IPS DF 4.7 (cell line): ENCODE measurements around the gene TTC39B.

Experiments used
- DNase-seq: peaks from one replicate; pipeline ENCODE4 v3.0.0-alpha.2; 2013; ENCODE audit warnings: low spot score; ENCODE audit errors: extremely low read depth

TTC39B gene

DNA sequence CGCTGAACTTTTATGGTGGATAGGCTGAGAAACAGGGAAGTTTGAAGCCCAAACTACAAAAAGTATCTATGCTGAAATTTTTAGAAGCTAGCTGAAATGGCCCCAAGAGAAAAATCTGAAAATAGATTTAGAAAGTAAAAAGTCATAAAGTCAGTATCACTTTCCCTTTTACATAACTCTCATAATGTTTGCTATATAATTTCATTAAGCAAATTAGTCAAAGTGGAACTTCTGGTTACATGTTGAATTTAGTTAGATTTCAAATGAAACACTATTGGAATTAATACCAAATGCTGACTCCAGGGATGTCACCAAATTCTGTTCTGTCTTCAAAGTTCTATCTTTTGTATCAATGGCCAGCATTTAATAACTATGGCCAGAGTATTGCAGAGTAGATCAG, 126.9 kb downstream of the TTC39B start:
- DNase-seq: no peak

DNA sequence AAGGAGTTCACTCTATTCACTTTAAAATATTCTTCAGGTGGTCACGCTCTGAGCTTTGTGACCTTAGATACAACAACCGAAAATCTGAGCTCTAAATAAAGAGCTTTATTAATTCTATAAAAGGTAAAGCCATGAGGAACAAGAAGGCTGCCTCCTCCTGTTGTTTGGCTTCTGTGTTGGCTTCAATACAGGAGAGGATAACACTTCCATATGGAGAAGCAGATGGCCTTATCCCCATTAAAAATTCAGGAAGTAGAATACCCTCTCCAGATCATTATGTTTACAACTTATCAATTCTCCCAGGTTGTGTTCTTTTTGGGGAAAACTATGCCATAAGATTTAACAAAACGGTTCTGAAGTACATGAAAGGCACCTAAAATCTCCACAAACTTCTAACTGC, 128.4 kb downstream of the TTC39B start:
- DNase-seq: no peak

DNA sequence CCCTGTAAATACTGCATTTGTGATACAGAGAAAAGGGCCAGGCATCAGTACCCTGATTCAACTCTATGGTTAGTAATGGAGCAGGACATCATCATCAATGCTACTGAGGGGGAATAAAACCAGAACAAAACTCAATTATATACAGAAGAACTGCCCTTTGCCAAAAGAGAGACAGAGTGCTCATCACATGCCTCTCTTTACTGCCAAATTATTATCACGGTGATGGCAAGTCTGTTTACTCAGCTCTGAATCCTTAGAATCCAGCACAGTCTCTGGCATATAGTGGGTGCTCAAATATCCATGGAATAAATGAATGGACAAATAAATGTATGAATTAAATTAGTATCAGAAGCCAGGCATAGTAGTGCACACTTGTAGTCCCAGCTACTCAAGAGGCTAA, 130.2 kb downstream of the TTC39B start:
- DNase-seq: no peak

DNA sequence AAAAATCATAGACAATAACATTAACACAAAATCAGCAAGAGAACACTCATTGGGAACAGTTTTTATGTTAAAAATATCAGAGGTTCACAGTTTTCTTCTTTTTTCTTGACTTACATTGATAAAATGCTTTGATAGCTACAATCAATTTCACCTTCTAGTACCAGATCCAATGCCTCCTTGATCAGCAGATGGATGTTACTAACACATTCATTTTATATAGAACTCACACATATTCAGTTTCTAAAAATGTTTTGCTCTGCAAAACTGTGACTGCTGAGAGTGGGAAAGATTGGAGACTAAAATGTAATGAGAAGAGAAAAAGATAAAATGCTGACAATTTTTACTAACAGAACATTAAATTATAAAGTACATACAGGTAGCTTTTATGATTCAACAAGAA, 143.1 kb downstream of the TTC39B start:
- no peak for DNase-seq

DNA sequence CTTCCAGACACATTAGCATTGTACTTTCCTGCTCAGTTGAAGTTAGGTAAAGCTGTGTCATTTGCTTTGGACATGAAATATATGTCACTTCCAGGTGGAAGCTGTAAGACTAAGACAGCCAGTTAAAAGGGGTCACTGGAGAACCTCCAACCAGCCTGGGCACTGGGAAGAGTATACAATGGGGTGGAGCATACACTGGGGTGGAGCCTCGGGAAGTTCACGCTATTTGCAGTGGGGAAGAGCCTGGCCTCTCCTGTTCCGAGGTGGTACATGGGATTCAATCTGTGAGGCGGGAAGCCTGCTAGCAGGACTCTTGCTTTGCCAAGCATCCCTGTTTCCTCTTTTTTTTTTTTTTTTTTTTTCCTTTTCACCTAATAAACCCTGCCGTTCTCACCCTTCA, 145.3 kb downstream of the TTC39B start:
- no peak for DNase-seq

DNA sequence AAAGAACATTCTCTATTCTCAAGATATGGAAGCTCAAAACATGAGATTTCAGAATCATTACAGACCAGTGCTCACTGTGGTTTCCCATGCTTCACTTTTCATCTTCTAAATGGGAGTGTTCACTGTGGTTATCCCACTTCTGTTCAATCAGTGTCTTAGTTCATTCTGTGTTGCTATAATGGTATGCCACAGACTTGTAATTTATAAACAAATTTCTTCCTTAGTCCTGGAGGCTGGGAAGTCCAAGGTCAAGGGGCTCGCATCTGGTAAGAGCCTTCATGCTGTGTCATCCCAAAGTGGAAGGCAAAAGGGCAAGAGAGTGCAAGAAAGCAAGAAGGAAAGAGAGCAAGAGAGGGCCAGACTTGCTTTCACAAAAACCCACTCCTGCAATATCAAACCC, 146.3 kb downstream of the TTC39B start:
- DNase-seq: no peak

DNA sequence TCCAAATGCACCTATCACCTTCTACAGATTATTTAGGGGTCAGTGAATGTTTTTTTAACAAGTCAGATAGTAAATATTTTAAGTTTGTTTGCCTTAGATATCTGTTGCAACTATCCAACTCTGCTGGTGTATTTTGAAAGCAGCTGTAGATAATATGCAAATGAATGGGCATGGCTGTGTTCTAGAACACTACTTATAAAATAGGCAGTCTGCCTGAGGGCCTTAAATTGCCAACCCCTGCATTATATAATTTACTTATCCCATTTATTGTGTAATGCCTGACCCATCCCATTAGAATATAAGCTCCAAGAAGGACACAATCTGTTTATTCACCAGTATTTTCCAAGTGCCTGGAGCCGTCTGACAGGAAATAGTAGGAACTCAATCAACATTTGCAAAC, 149.0 kb downstream of the TTC39B start:
- DNase-seq: no peak

DNA sequence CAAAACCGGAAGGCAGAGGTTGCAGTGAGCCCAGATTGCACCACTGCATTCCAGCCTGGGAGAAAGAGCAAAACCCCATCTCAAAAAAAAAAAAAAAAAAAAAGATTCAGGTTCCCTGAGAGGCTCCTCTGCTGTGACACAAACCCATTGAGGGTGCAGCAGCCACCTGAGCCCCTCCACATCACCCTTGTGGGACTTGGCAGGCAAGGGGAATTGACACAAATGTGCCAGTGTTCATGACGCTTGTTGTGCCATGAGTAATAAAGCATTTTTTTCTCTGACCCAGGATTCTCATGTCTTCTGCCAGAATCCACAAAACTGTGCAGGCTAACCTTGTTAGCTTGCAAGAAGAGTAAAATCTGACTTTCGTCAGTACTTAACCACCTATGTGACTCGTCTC, 149.6 kb downstream of the TTC39B start:
- DNase-seq: no peak

DNA sequence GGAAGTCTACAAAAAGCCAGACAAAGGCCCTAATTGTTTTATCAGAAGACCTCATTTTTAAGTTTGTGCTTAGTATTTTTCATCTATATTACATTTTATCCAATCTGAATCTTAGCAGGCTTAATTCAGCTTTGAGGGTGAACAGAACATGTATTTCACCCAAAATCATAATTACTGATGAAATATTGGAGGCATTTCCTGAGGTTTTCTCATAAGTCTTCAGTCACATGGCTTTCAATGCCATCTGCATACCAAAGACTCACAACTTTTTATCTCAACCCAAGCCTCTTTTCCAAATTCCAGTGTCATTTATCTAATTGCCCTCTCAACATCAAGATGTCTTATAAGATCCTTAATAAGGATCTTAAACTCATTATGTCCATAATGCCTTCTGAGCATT, 150.8 kb downstream of the TTC39B start:
- DNase-seq: no peak

DNA sequence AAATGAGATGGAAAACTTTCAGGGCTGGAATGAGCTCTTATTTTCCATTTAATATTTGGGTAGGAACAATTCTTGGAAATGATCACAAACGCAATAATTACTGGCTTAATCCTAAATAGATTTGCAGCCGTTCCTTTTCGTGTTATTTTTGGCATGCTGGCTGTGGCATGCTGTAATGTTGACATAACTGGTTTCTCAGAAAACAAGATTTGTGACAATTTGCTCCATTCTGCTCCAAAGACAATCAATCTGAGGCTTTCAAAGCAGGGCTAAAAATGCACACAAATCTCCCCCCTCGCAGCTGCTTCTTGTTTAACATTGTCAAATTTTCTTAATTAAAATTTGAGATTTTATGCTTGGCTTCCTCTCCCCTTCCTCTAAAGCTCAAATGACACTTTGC, 151.2 kb downstream of the TTC39B start:
- DNase-seq: no peak

DNA sequence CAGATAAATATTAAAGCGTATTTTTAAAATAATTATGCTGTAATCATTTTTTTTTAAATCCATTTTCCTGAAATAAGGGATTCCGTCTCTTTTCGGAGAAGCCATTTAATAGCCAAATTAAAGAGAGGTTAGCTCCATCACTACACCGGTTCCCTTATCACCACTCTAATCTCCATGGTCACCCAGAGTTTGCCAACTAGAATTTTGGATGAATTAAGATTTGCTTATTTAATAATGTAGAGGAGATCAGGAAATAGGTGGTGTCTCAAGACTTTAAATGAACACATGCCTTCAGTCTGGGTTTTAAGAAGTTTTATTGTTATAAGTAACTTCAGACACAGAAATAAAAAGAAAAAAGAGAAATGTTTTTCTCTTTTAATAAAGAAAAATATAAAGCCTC, 151.7 kb downstream of the TTC39B start:
- no peak for DNase-seq

DNA sequence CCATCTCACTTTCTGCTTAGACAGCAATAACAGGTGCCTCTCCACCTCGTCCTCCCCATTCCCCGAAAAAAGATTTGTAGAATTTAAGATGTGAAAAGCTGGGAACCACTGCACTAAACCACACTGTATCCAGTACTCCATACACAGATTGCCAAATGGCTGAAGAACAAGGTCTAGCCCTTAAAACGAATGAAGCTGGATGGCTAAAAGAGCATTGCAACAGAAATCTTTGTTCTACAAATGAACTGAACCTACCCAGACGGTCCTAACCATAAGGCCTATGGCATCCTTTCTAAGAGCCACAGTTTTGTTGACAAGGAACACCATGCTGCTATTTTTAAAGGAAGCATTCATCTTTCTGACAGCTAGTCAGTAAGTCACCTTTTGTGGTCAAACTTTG, 152.3 kb downstream of the TTC39B start:
- no peak for DNase-seq

DNA sequence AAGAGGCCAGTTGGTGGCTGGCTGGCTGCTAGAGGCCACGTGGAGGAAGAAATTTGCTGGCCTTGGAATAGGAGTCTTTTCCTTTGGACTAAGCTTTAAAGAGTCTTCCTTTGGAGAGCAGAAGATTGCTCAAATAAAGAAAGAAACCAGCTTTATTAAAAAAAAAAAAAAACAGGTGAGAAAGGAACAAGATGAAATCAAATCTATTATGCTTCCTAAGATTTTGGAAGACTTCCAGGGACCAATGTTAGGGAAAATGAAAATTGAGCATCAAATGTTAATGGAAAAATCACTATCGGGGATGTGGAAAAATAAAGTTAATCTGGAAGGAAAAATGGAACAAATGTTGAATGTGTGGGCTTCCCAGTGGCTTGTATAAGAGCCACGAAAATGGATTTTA, 153.1 kb downstream of the TTC39B start:
- DNase-seq: no peak

DNA sequence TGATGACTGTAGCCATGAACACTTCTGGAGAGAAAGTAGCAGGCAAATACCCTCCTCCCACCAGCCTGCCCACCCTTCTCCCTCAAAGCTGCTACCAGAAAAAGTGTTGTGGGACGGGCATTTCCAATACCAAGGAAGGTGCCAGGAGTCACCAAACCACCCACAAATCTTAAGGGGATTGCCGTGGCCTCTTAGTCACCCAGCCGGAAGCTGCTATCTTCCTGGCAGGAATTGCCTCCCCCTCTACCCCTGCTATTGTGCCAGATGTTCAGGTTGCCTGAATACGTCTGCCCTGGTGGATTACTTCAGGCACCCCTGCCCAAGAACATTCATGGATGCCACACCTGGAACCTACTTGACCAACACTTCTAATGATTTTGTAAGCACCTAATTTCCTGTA, 156.1 kb downstream of the TTC39B start:
- no peak for DNase-seq

DNA sequence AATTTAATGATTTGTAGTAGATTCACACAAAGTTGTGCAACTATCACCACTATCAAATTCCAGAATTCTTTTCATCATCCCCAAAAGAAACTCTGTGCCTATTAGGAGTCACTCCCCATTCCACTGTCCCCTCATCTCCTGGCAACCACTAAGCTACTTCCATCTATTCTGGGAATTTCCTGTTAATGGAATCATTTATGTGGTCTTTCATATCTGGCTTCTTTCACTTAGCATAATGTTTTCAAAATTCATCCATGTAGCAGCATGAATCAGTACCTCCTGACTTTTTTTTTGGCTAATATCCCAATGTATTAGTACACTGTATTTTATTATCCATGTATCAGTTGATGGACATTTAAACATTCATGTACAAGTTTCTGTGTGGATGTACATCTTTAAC, 157.6 kb downstream of the TTC39B start:
- no peak for DNase-seq

DNA sequence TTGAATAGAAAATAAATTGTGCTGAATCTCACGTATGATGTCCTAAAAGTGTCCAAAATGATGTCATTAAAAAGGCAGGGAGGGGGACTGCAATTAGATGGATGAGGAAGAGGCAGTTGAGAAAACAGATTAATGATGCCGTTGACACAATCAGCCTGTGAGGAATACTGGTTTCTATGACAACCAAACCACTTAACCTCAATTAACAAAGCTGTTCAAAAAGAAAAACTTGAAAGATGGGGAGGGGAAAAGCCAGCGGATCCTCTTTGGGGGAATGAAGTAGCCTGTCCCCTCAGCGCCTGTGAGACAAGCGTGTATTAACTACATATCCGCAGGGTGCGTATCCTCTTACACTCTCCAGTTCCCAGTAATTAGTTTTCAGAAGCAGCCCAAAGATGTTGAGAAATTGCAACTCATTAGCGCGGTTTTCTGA, 160.7 kb downstream of the TTC39B start:
- DNase-seq: no peak

DNA sequence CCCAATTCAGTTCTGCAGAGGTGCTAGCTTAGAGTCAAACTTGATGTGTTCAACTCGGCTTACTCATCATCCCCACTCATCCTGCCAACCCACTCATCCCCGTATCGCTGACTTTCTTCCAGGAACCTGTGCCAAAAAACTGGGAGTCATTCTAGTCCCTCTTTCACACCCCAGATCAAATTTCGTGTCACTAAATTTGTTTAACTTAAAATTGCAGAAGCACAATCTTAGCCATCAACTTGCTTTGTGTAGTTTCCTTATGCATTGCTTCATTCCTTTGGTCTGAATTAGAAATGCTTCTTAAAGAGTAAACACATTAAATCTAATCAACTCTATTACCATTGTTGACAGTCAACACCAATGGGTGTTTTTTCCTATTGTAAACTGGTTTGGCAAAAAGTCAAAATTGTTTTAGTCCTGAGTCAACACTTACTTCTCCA, 162.4 kb downstream of the TTC39B start:
- no peak for DNase-seq

DNA sequence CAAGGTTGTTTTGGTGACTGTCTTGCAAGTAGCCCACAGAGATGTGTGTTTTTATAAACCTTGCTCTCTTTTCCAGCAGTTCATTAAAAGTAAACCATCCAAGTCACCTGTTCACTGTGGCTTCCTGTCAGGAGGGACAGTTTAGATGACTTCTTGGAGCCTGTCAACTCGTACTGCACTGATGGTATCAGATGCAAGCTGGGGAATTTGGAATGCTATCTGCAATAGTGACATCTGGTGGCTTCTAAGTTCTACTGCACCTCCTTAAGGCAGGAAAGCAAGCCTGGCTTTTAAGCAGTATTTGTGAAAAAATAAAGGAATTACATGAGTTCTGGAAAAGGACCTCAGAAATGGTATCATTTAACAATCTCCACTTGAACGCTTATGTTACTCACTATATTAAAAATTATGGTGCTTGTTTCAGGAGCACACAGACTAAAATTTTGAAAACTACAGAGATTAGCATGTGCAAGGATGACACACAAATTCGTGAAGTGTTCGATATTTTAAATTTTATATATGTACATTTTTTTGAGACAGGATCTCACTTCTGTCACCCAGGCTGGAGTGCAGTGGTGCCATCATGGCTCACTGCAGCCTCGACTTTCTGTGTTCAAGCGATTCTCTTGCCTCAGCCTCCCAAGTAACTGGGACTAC, 164.0 kb downstream of the TTC39B start:
- DNase-seq: peak; percentile 82

DNA sequence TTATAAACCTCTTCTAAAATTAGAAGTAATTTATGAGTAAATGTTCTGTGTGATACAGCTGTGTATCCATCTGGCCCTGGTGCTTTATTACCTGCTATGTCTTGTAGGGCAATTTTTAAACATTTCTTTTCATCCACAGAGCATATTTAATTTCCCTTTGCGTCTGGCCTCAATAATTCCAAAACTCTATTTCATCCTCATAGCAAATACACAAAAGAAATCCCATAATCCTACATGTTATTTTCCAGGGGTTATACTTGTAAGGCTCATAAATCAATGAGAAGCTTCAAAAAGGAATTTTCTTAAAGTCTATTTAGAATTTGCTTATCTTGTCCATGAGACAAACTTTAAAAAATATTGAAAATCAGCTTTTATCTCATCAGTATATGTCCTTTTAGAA, 167.0 kb downstream of the TTC39B start:
- DNase-seq: no peak

DNA sequence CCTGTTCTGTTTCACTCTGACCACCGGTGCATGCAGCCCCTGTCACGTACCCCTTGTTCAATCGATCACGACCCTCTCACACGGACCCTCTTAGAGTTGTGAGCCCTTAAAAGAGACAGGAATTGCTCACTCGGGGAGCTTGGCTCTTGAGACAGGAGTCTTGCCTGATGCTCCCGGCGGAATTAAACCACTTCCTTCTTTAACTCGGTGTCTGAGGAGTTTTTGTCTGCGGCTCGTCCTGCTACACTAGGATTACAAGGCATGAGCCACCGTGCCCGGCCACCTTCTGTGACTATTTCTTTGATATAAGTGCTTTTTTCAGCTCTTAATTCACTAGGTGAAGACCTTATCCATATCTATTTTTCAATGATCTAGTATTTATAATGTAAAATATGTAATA, 167.5 kb downstream of the TTC39B start:
- DNase-seq: no peak

DNA sequence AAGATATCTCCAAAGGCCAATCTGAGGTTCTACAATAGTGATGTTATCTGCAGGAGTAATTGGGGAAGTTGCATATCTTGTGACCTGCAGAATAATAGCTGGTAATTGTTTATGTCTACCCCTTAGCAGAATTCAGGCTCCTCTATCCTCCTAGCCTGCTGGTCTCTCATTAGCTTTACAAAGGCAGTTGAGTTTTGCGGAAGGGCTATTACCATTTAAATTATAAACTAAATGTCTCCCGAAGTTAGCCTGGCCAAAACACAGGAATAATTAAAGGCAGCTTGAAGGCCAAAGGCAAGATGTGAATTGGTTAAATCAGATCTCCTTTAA, 168.7 kb downstream of the TTC39B start:
- peak; percentile 62 for DNase-seq

DNA sequence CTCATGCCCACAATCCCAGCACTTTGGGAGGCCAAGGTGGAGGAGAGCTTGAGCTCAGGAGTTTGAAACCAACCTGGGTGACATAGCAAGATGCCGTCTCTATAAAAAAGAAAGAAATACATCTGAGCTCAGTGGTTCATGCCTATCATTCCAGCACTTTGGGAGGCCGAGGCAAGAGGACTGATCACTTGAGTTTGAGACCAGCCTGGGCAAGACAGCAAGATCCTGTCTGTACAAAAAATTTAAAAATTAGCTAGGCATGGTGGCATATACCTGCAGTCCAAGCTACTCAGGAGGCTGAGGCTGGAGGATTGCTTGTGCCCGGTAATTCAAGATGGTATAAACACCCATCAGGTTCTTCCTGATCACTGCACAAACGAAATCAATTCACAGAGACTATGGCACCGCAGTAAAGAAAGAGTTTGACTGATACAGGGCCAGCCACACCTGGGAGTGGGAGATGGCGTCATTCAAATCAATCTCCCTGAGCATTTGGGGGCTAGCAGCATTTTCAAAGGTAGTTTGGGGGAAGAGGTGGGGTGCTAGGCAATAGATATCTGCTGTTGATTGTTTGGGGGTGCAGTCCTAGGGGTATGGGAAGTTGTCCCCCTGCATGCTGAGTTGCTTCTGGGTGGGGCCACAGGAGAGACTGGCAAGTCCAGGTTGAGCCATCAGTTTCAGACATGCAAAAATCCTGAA, 169.2 kb downstream of the TTC39B start:
- DNase-seq: no peak

DNA sequence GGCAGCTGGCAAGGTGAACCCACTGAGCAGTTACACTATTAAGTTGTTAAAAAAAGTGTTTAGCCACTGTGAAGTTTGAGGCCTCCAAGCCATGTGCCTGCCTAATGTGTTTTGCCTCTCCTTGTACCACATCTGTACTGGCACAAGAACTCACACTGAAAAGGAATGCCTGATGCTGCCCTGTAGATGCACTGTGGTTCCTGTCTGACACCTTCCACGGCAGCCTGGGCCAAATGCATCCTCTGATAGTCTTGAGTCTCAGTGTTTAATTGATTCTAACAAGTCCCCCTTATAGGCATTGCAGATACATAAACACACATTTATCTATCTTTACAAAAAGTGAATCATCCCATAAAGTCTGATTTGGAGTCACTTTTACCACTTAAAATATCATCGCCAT, 169.9 kb downstream of the TTC39B start:
- no peak for DNase-seq

DNA sequence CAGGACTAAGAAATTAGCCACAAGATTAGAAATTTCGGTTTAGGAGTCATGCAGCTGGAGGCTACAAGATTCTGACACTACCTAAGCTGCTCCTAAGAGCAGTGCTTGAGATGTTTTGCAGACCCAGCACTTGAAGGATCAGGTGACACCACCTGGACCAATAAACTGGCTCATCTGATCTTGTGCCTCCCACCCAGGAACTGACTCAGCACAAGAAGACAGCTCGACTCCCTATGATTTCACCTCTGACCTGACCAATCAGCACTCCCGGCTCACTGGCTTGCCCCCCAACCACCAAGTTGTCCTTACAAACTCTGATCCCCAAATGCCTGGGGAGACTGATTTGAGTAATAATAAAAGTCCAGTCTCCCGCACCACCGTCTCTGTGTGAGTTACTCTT, 170.4 kb downstream of the TTC39B start:
- no peak for DNase-seq
